ENCODE results near the gene KCTD10.

The KCTD10 gene

GRCh38 chr12:109477185-109477962, at the start of gene KCTD10, which contains the start of gene UBE3B:
Gene KCTD10 (minus strand): TSS chr12:109477300. CDS start chr12:109477262, 38 bp downstream.
Gene UBE3B (plus strand): TSS chr12:109477634. CDS start chr12:109483552, 5,918 bp downstream.
- H4K20me1 ChIP-seq (ENCODE audit: insufficient read depth, low read length, poor library complexity, severe bottlenecking) = peaks cover 17% of the 10 kb centered on the region
- H3F3A ChIP-seq (ENCODE audit: low read depth) = no peaks in the 10 kb centered on the region; the same call in 1 of the 2 replicates
- H3K9me3 ChIP-seq (ENCODE audit: insufficient read depth, low read depth, low read length) = no peaks in the 10 kb centered on the region
- H3K9me2 ChIP-seq (replicated peaks; ENCODE audit: low read depth, low read length) = no peaks in the 10 kb centered on the region
- peak within 1 kb of the TSS; percentile 88 for H3K4me2 ChIP-seq (ENCODE audit: low read depth, low read length, poor library complexity, severe bottlenecking)
- peak within 1 kb of the TSS; percentile 85 for H3K9ac ChIP-seq (ENCODE audit: low read depth, low read length, poor library complexity, severe bottlenecking)
- H3K79me2 ChIP-seq (ENCODE audit: insufficient read depth, low read length) = peaks cover 68% of the 10 kb centered on the region
- peak within 1 kb of the TSS; percentile 96 for H3K4me3 ChIP-seq (ENCODE audit: low read length, poor library complexity, severe bottlenecking)
- H3K36me3 ChIP-seq (ENCODE audit: insufficient read depth, low read length) = no peaks in the 10 kb centered on the region
- no peaks in the 10 kb centered on the region for H3K27me3 ChIP-seq (ENCODE audit: insufficient read depth, low read length, poor library complexity, severe bottlenecking)
- no peak for TF ChIP-seq EZH2phosphoT487 (IDR thresholded peaks at IDR 0.05; ENCODE audit: borderline replicate concordance)
- peak within 1 kb of the TSS; percentile 97 for H2AFZ ChIP-seq (ENCODE audit: low read length)
- peaks cover 31% of the 10 kb centered on the region for H3K4me1 ChIP-seq (ENCODE audit: insufficient read depth, low read length, poor library complexity, severe bottlenecking)

DNA sequence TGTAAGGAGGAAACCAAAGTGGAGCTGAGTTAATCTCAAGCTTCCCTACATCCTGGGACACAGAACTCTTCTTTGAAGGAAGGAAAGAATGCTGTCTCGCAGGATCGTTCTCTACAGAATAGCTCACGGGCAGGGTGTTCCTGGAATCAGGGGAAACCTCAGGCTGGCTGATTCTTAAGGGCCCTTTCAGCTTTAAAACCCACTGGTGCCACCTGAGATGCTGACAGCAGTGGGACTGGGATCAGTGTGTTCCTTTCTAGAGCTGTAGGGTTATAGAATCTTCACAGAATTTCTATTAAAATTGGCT, 48.1 kb upstream of the KCTD10 start:
- Histone ChIP-seq H3K4me3 (ENCODE audit: low read length, poor library complexity, severe bottlenecking) (no peak overlapping the region), H3K4me2 (ENCODE audit: low read depth, low read length, poor library complexity, severe bottlenecking) (no peak overlapping the region), H3K36me3 (ENCODE audit: insufficient read depth, low read length) (peaks cover 8% of the 10 kb centered on the region; the same call in 1 of the 2 replicates), H3K9me2 (replicated peaks; ENCODE audit: low read depth, low read length) (no peaks in the 10 kb centered on the region), H3K4me1 (ENCODE audit: insufficient read depth, low read length, poor library complexity, severe bottlenecking) (no peaks in the 10 kb centered on the region), H3K9me3 (ENCODE audit: insufficient read depth, low read depth, low read length) (no peaks in the 10 kb centered on the region), H3F3A (ENCODE audit: low read depth) (no peaks in the 10 kb centered on the region), H3K27me3 (ENCODE audit: insufficient read depth, low read length, poor library complexity, severe bottlenecking) (no peaks in the 10 kb centered on the region), H3K79me2 (ENCODE audit: insufficient read depth, low read length) (no peaks in the 10 kb centered on the region), H3K9ac (ENCODE audit: low read depth, low read length, poor library complexity, severe bottlenecking) (no peak overlapping the region), H4K20me1 (ENCODE audit: insufficient read depth, low read length, poor library complexity, severe bottlenecking) (no peaks in the 10 kb centered on the region), H2AFZ (ENCODE audit: low read length) (no peak overlapping the region)
- TF ChIP-seq EZH2phosphoT487 (IDR thresholded peaks at IDR 0.05; ENCODE audit: borderline replicate concordance) (no peak), CTCF (conservative IDR thresholded peaks at IDR 0.05; ENCODE audit: low read length) (no peak)

- no peak overlapping the region for H3K9ac ChIP-seq (ENCODE audit: low read depth, low read length, poor library complexity, severe bottlenecking)
- H3K4me3 ChIP-seq (ENCODE audit: low read length, poor library complexity, severe bottlenecking) = no peak overlapping the region
- H4K20me1 ChIP-seq (ENCODE audit: insufficient read depth, low read length, poor library complexity, severe bottlenecking) = no peaks in the 10 kb centered on the region
- H2AFZ ChIP-seq (ENCODE audit: low read length) = no peak overlapping the region
- no peaks in the 10 kb centered on the region for H3K79me2 ChIP-seq (ENCODE audit: insufficient read depth, low read length)
- H3K27me3 ChIP-seq (ENCODE audit: insufficient read depth, low read length, poor library complexity, severe bottlenecking) = no peaks in the 10 kb centered on the region
- peaks cover 8% of the 10 kb centered on the region; the same call in 1 of the 2 replicates for H3K36me3 ChIP-seq (ENCODE audit: insufficient read depth, low read length)
- no peak overlapping the region for H3K4me2 ChIP-seq (ENCODE audit: low read depth, low read length, poor library complexity, severe bottlenecking)
- H3F3A ChIP-seq (ENCODE audit: low read depth) = no peaks in the 10 kb centered on the region
- H3K9me3 ChIP-seq (ENCODE audit: insufficient read depth, low read depth, low read length) = no peaks in the 10 kb centered on the region
- no peaks in the 10 kb centered on the region for H3K9me2 ChIP-seq (replicated peaks; ENCODE audit: low read depth, low read length)
- H3K4me1 ChIP-seq (ENCODE audit: insufficient read depth, low read length, poor library complexity, severe bottlenecking) = no peaks in the 10 kb centered on the region
- TF ChIP-seq CTCF (conservative IDR thresholded peaks at IDR 0.05; ENCODE audit: low read length) (no peak), EZH2phosphoT487 (IDR thresholded peaks at IDR 0.05; ENCODE audit: borderline replicate concordance) (no peak)
Measured at GRCh38 chr12:109524466-109525278, 47.6 kb upstream of the KCTD10 start.
